ENCODE results near the gene TPBG.

TPBG gene

GRCh38 chr6:82413868-82414267, 50.3 kb downstream of the TPBG start:
- Histone ChIP-seq H3K36me3 (ENCODE audit: control insufficient read depth, insufficient read depth, low read length) (no peaks in the 10 kb centered on the region), H3K9ac (no peak overlapping the region), H3K4me3 (ENCODE audit: low read depth, low read length) (no peak overlapping the region), H3K4me2 (ENCODE audit: low read length) (no peak overlapping the region), H3K27ac (no peak overlapping the region), H2AFZ (no peak overlapping the region), H3K4me1 (no peaks in the 10 kb centered on the region), H3K27me3 (ENCODE audit: control insufficient read depth, insufficient read depth, low read length) (no peaks in the 10 kb centered on the region), H3K9me3 (ENCODE audit: control insufficient read depth, low read length) (no peaks in the 10 kb centered on the region), H3K79me2 (no peaks in the 10 kb centered on the region)
- TF ChIP-seq CTCF (IDR thresholded peaks at IDR 0.05): no peak

GRCh38 chr6:82415820-82416219, 52.2 kb downstream of the TPBG start:
- H3K27ac ChIP-seq: no peak overlapping the region

GRCh38 chr6:82416346-82416745, 52.7 kb downstream of the TPBG start:
- H3K9me3 ChIP-seq (ENCODE audit: control insufficient read depth, low read length): no peaks in the 10 kb centered on the region
- no peaks in the 10 kb centered on the region for H3K79me2 ChIP-seq
- no peak overlapping the region for H3K4me2 ChIP-seq (ENCODE audit: low read length)
- no peaks in the 10 kb centered on the region for H3K36me3 ChIP-seq (ENCODE audit: control insufficient read depth, insufficient read depth, low read length)
- H3K27ac ChIP-seq: no peak overlapping the region
- no peaks in the 10 kb centered on the region for H3K4me1 ChIP-seq
- no peak overlapping the region for H3K4me3 ChIP-seq (ENCODE audit: low read depth, low read length)
- no peak for TF ChIP-seq CTCF (IDR thresholded peaks at IDR 0.05)
- H3K27me3 ChIP-seq (ENCODE audit: control insufficient read depth, insufficient read depth, low read length): no peaks in the 10 kb centered on the region
- no peak overlapping the region for H3K9ac ChIP-seq
- no peak overlapping the region for H2AFZ ChIP-seq

More at GRCh38 chr6:82415820-82416219, 52.2 kb downstream of the TPBG start:
- H2AFZ ChIP-seq: no peak overlapping the region
- H3K4me3 ChIP-seq (ENCODE audit: low read depth, low read length): no peak overlapping the region
- H3K79me2 ChIP-seq: no peaks in the 10 kb centered on the region
- TF ChIP-seq CTCF (IDR thresholded peaks at IDR 0.05): no peak
- H3K27me3 ChIP-seq (ENCODE audit: control insufficient read depth, insufficient read depth, low read length): no peaks in the 10 kb centered on the region
- H3K9me3 ChIP-seq (ENCODE audit: control insufficient read depth, low read length): no peaks in the 10 kb centered on the region
- no peaks in the 10 kb centered on the region for H3K4me1 ChIP-seq
- H3K9ac ChIP-seq: no peak overlapping the region
- no peak overlapping the region for H3K4me2 ChIP-seq (ENCODE audit: low read length)
- no peaks in the 10 kb centered on the region for H3K36me3 ChIP-seq (ENCODE audit: control insufficient read depth, insufficient read depth, low read length)
